Astrocyte of the cerebellum (primary cell): ENCODE results near the gene ACYP2.

Experiments
- DNase-seq: peaks from one replicate; pipeline ENCODE4 v3.0.0-alpha.2; 2011; ENCODE audit warnings: low read depth
- H3K4me3 ChIP-seq: 2 replicates; pipeline ENCODE4 v1.5.1; 2011; ENCODE audit warnings: mild to moderate bottlenecking, low read depth, low read length, moderate library complexity
- in situ Hi-C: cut with HindIII; loops from 2 replicates; pipeline ENCODE4 v1.10.0; 2017; ENCODE audit warnings: low sequenced_read_pairs
- TF ChIP-seq, protein P1 (sequence below): IDR thresholded peaks from 2 replicates; pipeline ENCODE4 v1.5.1; 2012; ENCODE audit warnings: low read length, low read depth, moderate library complexity, mild to moderate bottlenecking; ENCODE audit errors: missing control alignments

The ACYP2 gene

DNA sequence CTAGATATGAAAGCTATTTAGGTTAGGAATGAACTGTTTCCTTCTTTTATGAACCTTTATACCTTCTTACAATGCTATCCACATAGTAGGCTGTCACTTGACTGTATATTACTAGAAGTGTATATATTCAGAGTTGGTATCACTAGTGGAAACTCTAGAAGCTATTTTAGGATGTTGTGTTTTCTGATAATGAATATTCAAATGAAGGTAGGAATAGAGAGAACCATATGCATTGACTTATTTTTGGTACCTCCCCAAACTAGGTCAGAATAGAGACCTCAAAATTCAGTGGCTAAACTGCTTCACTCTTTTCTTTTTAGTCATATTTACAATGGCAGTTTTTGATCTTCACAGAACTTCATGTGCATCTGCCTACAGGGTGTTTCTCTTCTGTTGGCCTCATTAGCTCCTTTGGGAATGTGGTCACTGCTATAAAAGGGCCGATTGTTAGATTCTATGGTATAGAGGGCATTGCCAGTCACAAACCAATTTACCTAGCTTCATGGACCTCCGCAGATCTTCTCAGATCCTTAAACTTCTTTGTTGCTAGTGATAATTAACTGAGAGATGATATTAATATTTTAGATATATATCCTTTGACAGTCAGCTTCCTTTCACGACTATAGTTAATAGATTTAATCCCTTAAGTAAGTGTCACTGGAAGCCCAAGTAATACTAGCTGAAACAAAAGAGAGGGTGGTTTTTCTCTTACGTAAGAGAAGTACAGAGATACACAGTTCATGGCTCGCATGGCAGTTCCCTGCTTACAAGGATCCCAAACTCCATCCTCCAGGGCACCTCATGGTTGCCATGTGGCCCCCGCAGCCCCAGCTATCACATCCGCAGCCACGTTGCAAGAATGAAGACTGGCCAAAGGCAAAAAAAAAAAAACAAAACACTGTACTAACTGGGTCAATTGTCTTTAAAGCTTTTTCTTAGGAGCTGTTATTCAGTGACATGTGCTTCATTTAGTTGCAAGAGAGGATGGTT, 79.6 kb downstream of the ACYP2 start:
- TF ChIP-seq, protein P1, sequence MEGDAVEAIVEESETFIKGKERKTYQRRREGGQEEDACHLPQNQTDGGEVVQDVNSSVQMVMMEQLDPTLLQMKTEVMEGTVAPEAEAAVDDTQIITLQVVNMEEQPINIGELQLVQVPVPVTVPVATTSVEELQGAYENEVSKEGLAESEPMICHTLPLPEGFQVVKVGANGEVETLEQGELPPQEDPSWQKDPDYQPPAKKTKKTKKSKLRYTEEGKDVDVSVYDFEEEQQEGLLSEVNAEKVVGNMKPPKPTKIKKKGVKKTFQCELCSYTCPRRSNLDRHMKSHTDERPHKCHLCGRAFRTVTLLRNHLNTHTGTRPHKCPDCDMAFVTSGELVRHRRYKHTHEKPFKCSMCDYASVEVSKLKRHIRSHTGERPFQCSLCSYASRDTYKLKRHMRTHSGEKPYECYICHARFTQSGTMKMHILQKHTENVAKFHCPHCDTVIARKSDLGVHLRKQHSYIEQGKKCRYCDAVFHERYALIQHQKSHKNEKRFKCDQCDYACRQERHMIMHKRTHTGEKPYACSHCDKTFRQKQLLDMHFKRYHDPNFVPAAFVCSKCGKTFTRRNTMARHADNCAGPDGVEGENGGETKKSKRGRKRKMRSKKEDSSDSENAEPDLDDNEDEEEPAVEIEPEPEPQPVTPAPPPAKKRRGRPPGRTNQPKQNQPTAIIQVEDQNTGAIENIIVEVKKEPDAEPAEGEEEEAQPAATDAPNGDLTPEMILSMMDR: no peak
- in situ Hi-C loops: no loop called here
- DNase-seq: no peak
- H3K4me3 ChIP-seq: no peak overlapping the region

DNA sequence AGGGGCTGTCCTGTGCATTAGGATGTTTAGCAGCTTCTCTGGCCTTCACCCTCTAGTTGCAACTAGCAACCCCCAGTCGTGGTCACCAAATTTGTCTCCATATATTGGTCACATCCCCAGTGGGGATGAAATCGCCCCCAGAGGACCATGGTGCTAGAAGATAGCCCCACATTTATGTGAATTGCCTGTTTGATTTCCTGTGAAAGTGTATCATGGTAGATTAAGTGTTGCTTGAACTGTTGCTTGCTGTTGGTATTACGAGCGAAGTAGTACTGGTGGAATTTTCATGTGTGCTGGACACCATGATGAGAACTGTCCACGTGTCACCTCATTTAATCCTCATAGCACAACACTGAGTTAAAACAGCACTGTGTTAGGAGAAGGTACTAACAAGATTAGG, 81.2 kb downstream of the ACYP2 start:
- no peak overlapping the region for H3K4me3 ChIP-seq
- DNase-seq: no peak
- in situ Hi-C loops: no loop called here
- TF ChIP-seq, protein P1: no peak

DNA sequence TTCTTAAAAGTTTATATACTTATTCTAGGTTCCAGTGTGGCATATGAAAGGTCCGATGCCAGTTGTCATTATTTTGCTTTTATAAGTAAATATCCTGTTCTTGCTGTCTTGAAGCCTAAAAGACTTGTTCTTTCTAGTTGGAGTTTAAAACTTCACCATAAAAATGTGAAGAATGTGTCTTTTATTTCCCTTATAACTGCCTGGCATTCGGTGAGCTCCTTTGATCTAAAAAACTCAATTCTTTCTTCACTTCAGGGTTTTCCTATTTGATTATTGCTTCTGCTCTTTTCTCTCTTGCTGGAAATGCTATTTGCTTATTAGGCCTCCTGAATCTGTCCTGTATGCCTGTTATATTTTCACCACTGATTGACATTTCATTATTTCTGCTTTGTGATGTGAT, 89.1 kb downstream of the ACYP2 start:
- TF ChIP-seq, protein P1: no peak
- no peak overlapping the region for H3K4me3 ChIP-seq
- in situ Hi-C loops: no loop called here
- no peak for DNase-seq

- TF ChIP-seq, protein P1: peak; percentile 42
- peak; percentile 27 for DNase-seq
- H3K4me3 ChIP-seq: no peak overlapping the region
- in situ Hi-C loops: no loop called here
These were observed 91.2 kb downstream of the ACYP2 start for GRCh38 chr2:54206596-54206995.

DNA sequence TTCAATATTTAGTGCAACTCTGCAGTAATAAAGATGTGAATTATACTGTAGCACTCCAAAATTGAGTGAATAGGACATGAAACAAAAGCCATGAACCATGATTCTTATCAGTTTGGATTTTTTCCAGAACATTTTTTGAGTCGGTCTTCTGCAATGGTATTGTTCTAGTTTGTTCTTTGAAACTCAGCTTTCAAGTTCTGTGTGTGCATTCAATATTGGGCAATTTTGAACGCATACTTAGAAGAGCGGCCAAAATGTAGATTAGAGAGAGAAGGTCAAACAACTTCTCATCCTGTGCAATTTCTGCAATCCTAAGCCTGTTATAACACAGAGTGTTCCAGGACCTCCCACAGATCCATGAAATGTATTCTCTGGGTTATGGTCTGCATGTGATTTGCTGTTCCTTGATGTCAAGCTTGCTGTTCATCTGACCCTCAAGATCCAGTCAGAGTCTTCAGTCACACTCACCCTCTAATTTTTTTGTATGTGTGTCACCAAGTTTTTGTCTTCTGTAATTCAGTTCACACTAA, 92.3 kb downstream of the ACYP2 start:
- no peak overlapping the region for H3K4me3 ChIP-seq
- in situ Hi-C loops: no loop called here
- TF ChIP-seq, protein P1: no peak
- no peak for DNase-seq

- in situ Hi-C loops: no loop called here
- no peak overlapping the region for H3K4me3 ChIP-seq
- no peak for DNase-seq
- TF ChIP-seq, protein P1: no peak
These were observed 93.2 kb downstream of the ACYP2 start for GRCh38 chr2:54208364-54209240.
